OCI-LY3 (cell line): ENCODE data around the gene STIM2.

ENCODE experiments used
- H2AFZ ChIP-seq: fragments of 200-600, 300-600 bp; shearing (Covaris generic); 2 replicates; pipeline ENCODE4 v1.6.0; 2014; ENCODE audit warnings: antibody characterized with exemption, low read depth, low read length
- H3K27ac ChIP-seq: fragments of 200-600, 300-600 bp; sonication (generic); 2 replicates; pipeline ENCODE4 v1.5.1; 2014; ENCODE audit warnings: mild to moderate bottlenecking, low read length, moderate library complexity, mixed read lengths
- H3K27me3 ChIP-seq: fragments of 200-600, 300-600 bp; sonication (generic); 2 replicates; pipeline ENCODE4 v1.6.1; 2014; ENCODE audit warnings: low read depth, low read length, mixed read lengths
- H3K36me3 ChIP-seq: fragments of 200-600, 300-600 bp; sonication (generic); replicated peaks from 2 replicates; pipeline ENCODE3; 2014; ENCODE audit warnings: low read depth, low read length, mixed read lengths
- H3K4me1 ChIP-seq: fragments of 300-600, 200-600 bp; sonication (generic); 2 replicates; pipeline ENCODE4 v1.6.1; 2014; ENCODE audit warnings: low read length, mixed read lengths
- H3K4me2 ChIP-seq: fragments of 200-600, 300-600 bp; sonication (generic); 2 replicates; pipeline ENCODE4 v1.6.1; 2014; ENCODE audit warnings: low read length, mixed read lengths
- H3K4me3 ChIP-seq: fragments of 300-600, 200-600 bp; sonication (generic); 2 replicates; pipeline ENCODE4 v1.5.1; 2014; ENCODE audit warnings: antibody characterized with exemption, mild to moderate bottlenecking, low read length, moderate library complexity
- H3K79me2 ChIP-seq: fragments of 300-600, 200-600 bp; shearing (Covaris generic); 2 replicates; pipeline ENCODE4 v1.6.1; 2014; ENCODE audit warnings: mild to moderate bottlenecking, low read length, mixed read lengths
- H3K9ac ChIP-seq: fragments of 300-600, 200-600 bp; shearing (Covaris generic); 2 replicates; pipeline ENCODE4 v1.6.0; 2014; ENCODE audit warnings: mild to moderate bottlenecking, low read length, moderate library complexity
- H3K9me3 ChIP-seq: fragments of 200-600, 300-600 bp; shearing (Covaris generic); 2 replicates; pipeline ENCODE4 v1.6.1; 2014; ENCODE audit warnings: low read length, mixed read lengths; ENCODE audit not compliant: insufficient read depth
- H4K20me1 ChIP-seq: fragments of 200-600, 300-600 bp; sonication (generic); 2 replicates; pipeline ENCODE4 v1.6.1; 2016; ENCODE audit warnings: low read length, mixed read lengths; ENCODE audit not compliant: insufficient read depth
- EZH2phosphoT487 ChIP-seq: fragments of 200-600 bp; shearing (Covaris generic); IDR thresholded peaks from 2 replicates; pipeline ENCODE4 v1.6.1; 2018; ENCODE audit warnings: antibody characterized with exemption, mixed run types, low read depth
- TF ChIP-seq, protein P1 (sequence below): fragments of 200-600, 300-600 bp; sonication (generic); IDR thresholded peaks from 2 replicates; pipeline ENCODE4 v1.5.1; 2014; ENCODE audit warnings: antibody characterized with exemption, low read length, low read depth

STIM2 gene

GRCh38 chr4:26827798-26828197 is 32.8 kb upstream of the STIM2 start:
- peaks cover 50% of the 10 kb centered on the region for H3K27me3 ChIP-seq
- TF ChIP-seq, protein P1, sequence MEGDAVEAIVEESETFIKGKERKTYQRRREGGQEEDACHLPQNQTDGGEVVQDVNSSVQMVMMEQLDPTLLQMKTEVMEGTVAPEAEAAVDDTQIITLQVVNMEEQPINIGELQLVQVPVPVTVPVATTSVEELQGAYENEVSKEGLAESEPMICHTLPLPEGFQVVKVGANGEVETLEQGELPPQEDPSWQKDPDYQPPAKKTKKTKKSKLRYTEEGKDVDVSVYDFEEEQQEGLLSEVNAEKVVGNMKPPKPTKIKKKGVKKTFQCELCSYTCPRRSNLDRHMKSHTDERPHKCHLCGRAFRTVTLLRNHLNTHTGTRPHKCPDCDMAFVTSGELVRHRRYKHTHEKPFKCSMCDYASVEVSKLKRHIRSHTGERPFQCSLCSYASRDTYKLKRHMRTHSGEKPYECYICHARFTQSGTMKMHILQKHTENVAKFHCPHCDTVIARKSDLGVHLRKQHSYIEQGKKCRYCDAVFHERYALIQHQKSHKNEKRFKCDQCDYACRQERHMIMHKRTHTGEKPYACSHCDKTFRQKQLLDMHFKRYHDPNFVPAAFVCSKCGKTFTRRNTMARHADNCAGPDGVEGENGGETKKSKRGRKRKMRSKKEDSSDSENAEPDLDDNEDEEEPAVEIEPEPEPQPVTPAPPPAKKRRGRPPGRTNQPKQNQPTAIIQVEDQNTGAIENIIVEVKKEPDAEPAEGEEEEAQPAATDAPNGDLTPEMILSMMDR = no peak
- TF ChIP-seq EZH2phosphoT487 = no peak

DNA sequence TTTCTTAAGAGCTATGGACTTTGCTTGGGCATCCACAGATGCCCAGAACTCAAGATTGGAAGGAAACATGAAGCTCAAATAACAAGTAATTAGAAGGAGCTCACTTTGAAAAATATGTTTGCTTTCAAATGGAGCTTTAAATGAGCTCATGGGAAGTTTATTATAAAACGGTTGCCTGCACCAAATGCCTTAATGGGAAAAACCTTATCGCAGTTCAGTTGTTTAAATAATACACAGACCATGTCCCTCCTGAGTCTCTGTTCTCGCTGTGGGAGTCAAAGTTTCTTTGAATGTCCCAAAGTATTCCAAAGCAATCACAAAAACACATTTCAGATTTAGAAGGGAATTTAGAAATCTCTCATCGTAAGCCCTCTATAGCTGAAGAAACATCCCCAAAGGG is 31.6 kb upstream of the STIM2 start:
- no peaks in the 10 kb centered on the region for H4K20me1 ChIP-seq
- peaks cover 34% of the 10 kb centered on the region for H3K4me1 ChIP-seq
- H3K4me2 ChIP-seq = no peak overlapping the region
- H3K4me3 ChIP-seq = no peak overlapping the region
- H3K27ac ChIP-seq = no peak overlapping the region
- peaks cover under 1% of the 10 kb centered on the region; the same call in 1 of the 2 replicates for H3K9me3 ChIP-seq
- H3K79me2 ChIP-seq = no peaks in the 10 kb centered on the region
- H2AFZ ChIP-seq = no peak overlapping the region
- TF ChIP-seq, protein P1 = no peak
- no peak for TF ChIP-seq EZH2phosphoT487
- H3K27me3 ChIP-seq = peaks cover 50% of the 10 kb centered on the region
- no peak overlapping the region for H3K9ac ChIP-seq
- H3K36me3 ChIP-seq = no peaks in the 10 kb centered on the region

More at GRCh38 chr4:26827798-26828197, 32.8 kb upstream of the STIM2 start:
- Histone ChIP-seq H4K20me1 (no peaks in the 10 kb centered on the region), H3K9me3 (peaks cover 13% of the 10 kb centered on the region; the same call in 1 of the 2 replicates), H3K9ac (no peak overlapping the region), H3K27ac (no peak overlapping the region), H3K79me2 (no peaks in the 10 kb centered on the region), H3K4me3 (no peak overlapping the region), H2AFZ (no peak overlapping the region), H3K4me1 (peaks cover 35% of the 10 kb centered on the region), H3K36me3 (peaks cover 5% of the 10 kb centered on the region), H3K4me2 (no peak overlapping the region)

DNA sequence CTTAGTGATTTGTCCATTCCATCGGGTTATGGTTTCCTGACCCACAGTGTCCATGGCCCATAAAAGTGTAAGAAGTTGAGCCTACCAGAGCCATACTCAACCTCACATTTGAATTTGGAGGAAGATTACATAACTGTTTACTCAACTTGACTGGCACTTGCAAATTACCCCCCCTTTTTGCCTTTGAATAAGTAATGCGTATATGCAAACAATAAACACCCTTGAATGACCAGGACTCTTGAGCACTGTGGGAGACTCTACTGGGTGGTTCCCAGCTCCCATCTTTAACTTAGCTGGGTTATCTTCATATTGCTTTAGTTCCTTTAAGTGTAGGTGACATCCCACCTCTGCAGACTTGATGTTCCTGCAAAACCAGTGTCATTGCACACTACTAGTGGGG is 30.6 kb upstream of the STIM2 start:
- no peaks in the 10 kb centered on the region for H3K36me3 ChIP-seq
- TF ChIP-seq EZH2phosphoT487 = no peak
- TF ChIP-seq, protein P1 = no peak
- no peak overlapping the region for H3K4me3 ChIP-seq
- no peaks in the 10 kb centered on the region for H4K20me1 ChIP-seq
- no peak overlapping the region for H3K4me2 ChIP-seq
- H2AFZ ChIP-seq = no peak overlapping the region
- H3K27ac ChIP-seq = no peak overlapping the region
- no peaks in the 10 kb centered on the region for H3K9me3 ChIP-seq
- H3K4me1 ChIP-seq = peaks cover 34% of the 10 kb centered on the region
- no peaks in the 10 kb centered on the region for H3K79me2 ChIP-seq
- no peak overlapping the region for H3K9ac ChIP-seq
- H3K27me3 ChIP-seq = peaks cover 54% of the 10 kb centered on the region

GRCh38 chr4:26830701-26831100 is 29.9 kb upstream of the STIM2 start:
- Histone ChIP-seq H3K4me3 (no peak overlapping the region), H3K36me3 (no peaks in the 10 kb centered on the region), H3K9ac (no peak overlapping the region), H3K79me2 (no peaks in the 10 kb centered on the region), H2AFZ (no peak overlapping the region), H3K27me3 (peaks cover 61% of the 10 kb centered on the region), H3K27ac (no peak overlapping the region), H3K4me1 (peaks cover 34% of the 10 kb centered on the region), H4K20me1 (no peaks in the 10 kb centered on the region), H3K9me3 (no peaks in the 10 kb centered on the region), H3K4me2 (no peak overlapping the region)
- TF ChIP-seq, protein P1 = no peak
- no peak for TF ChIP-seq EZH2phosphoT487
